IMR-90 (cell line): ENCODE results near the gene RTBDN. TPM values are rescaled to one million over a fixed set of nuclear protein-coding genes. Genes with fewer than 3 reads are reported as not detected.

ENCODE experiments used
- ATAC-seq: fragments of 200-7000 bp; cut with Tn5 transposase; 2 replicates; pipeline ENCODE4 v1.9.1; 2020; ENCODE audit warnings: low read depth, mild to moderate bottlenecking, moderate library complexity
- BruUV-seq: library from RNA; stranded (reverse); fragments of 400-500 nt; replicated peaks from 2 replicates; lab custom pipeline; 2021; lab: Mats Ljungman, UMichigan
- CTCF ChIA-PET: fragments of 300-600 bp; formaldehyde crosslinking; extraction: SDS; loops from one replicate; lab custom pipeline; 2021; ENCODE audit warnings: antibody characterized with exemption; lab: Yijun Ruan, JAX
- POLR2A ChIA-PET: fragments of 300-600 bp; sonication (Branson Sonifier 250); formaldehyde crosslinking; loops from one replicate; lab custom pipeline; 2022; ENCODE audit warnings: antibody characterized with exemption; ENCODE audit not compliant: unreplicated experiment; lab: Charles Lee
- DNase-seq: peaks from one replicate; pipeline ENCODE4 v3.0.0; 2013
- H2AFZ ChIP-seq: replicated peaks from 2 replicates; pipeline ENCODE3; 2013; ENCODE audit warnings: low read length, mild to moderate bottlenecking; ENCODE audit not compliant: poor library complexity
- H2AK5ac ChIP-seq: 2 replicates; pipeline ENCODE4 v1.6.1; 2013; ENCODE audit warnings: low read depth, low read length, inconsistent platforms
- H2AK9ac ChIP-seq: replicated peaks from 2 replicates; pipeline ENCODE3; 2013; ENCODE audit warnings: mild to moderate bottlenecking, low read depth, low read length, moderate library complexity; ENCODE audit not compliant: poor library complexity
- H2BK120ac ChIP-seq: 2 replicates; pipeline ENCODE4 v1.6.1; 2013; ENCODE audit warnings: low read depth, low read length, inconsistent platforms
- H2BK15ac ChIP-seq: 3 replicates; pipeline ENCODE4 v1.6.1; 2013; ENCODE audit warnings: low read depth, low read length, inconsistent platforms
- H2BK20ac ChIP-seq: 2 replicates; pipeline ENCODE4 v1.6.1; 2013; ENCODE audit warnings: low read depth, mild to moderate bottlenecking, inconsistent platforms, low read length, moderate library complexity
- H2BK5ac ChIP-seq: 2 replicates; pipeline ENCODE4 v1.6.1; 2013; ENCODE audit warnings: mild to moderate bottlenecking, low read depth, low read length, inconsistent platforms; ENCODE audit not compliant: poor library complexity, severe bottlenecking
- H3K14ac ChIP-seq: replicated peaks from 2 replicates; pipeline ENCODE4 v1.6.1; 2013; ENCODE audit warnings: low read depth, low read length, inconsistent platforms
- H3K18ac ChIP-seq: 2 replicates; pipeline ENCODE4 v1.6.1; 2013; ENCODE audit warnings: low read depth, low read length, control low read depth
- H3K23ac ChIP-seq: 2 replicates; pipeline ENCODE4 v1.6.1; 2013; ENCODE audit warnings: low read depth, low read length, inconsistent platforms
- H3K27ac ChIP-seq: 2 replicates; pipeline ENCODE4 v1.5.1; 2013; ENCODE audit warnings: mild to moderate bottlenecking, control low read depth, low read length; ENCODE audit not compliant: insufficient read depth
- H3K27me3 ChIP-seq: 2 replicates; pipeline ENCODE4 v1.6.1; 2013; ENCODE audit warnings: low read length; ENCODE audit not compliant: control insufficient read depth, insufficient read depth
- H3K36me3 ChIP-seq: 2 replicates; pipeline ENCODE4 v1.6.1; 2013; ENCODE audit warnings: low read length, mixed read lengths; ENCODE audit not compliant: control insufficient read depth, insufficient read depth
- H3K4ac ChIP-seq: 2 replicates; pipeline ENCODE4 v1.6.1; 2013; ENCODE audit warnings: low read depth, low read length, inconsistent platforms
- H3K4me1 ChIP-seq: 2 replicates; pipeline ENCODE4 v1.6.1; 2013; ENCODE audit warnings: low read length, mixed read lengths; ENCODE audit not compliant: control insufficient read depth, insufficient read depth
- H3K4me2 ChIP-seq: 2 replicates; pipeline ENCODE4 v1.6.1; 2013; ENCODE audit warnings: low read depth, mild to moderate bottlenecking, control low read depth, low read length, moderate library complexity
- H3K4me3 ChIP-seq: 2 replicates; pipeline ENCODE4 v1.5.1; 2013; ENCODE audit warnings: low read depth, mild to moderate bottlenecking, control low read depth, low read length, moderate library complexity; ENCODE audit not compliant: insufficient read depth
- H3K56ac ChIP-seq: 2 replicates; pipeline ENCODE4 v1.6.1; 2013; ENCODE audit warnings: low read length, inconsistent platforms; ENCODE audit not compliant: insufficient read depth; ENCODE audit errors: extremely low read depth
- H3K79me1 ChIP-seq, 2 experiments: 2 replicates each; pipeline ENCODE4 v1.6.1; 2013; ENCODE audit warnings: low read length in 2 of 2, inconsistent platforms in 1 of 2, low read depth in 1 of 2
- H3K9ac ChIP-seq: 2 replicates; pipeline ENCODE4 v1.6.1; 2013; ENCODE audit warnings: low read depth, low read length, control low read depth
- H3K9me1 ChIP-seq: 2 replicates; pipeline ENCODE4 v1.6.1; 2013; ENCODE audit warnings: low read length, inconsistent platforms; ENCODE audit not compliant: insufficient read depth
- H3K9me3 ChIP-seq: 2 replicates; pipeline ENCODE4 v1.6.1; 2013; ENCODE audit warnings: low read length; ENCODE audit not compliant: control insufficient read depth, insufficient read depth
- H4K20me1 ChIP-seq: 2 replicates; pipeline ENCODE4 v1.6.1; 2013; ENCODE audit warnings: low read length, inconsistent platforms; ENCODE audit not compliant: insufficient read depth
- H4K5ac ChIP-seq: 2 replicates; pipeline ENCODE4 v1.6.1; 2013; ENCODE audit warnings: mild to moderate bottlenecking, low read depth, low read length, control low read depth
- H4K8ac ChIP-seq, 2 experiments: 2 replicates each; pipeline ENCODE4 v1.6.1; 2013; ENCODE audit warnings: low read depth in 2 of 2, low read length in 2 of 2, control low read depth in 1 of 2, inconsistent platforms in 1 of 2
- H4K91ac ChIP-seq: 2 replicates; pipeline ENCODE4 v1.6.1; 2013; ENCODE audit warnings: low read depth, low read length, inconsistent platforms; ENCODE audit not compliant: insufficient read depth
- POLR2A ChIP-seq: IDR thresholded peaks from 2 replicates; pipeline ENCODE4 v1.6.1; 2012; ENCODE audit warnings: mild to moderate bottlenecking, low read depth, low read length
- WGBS, 2 experiments: methylation state at CpG; one replicate each; pipeline versions ENCODE4 v1.1.5 to v1.1.7; 2013; ENCODE audit warnings: missing lambda C conversion rate in 2 of 2; ENCODE audit not compliant: insufficient read length in 1 of 2; ENCODE audit errors: extremely low coverage in 2 of 2; 5-methylcytosine and 5-hydroxymethylcytosine counted together
- dilution Hi-C: fragments of 300-500 bp; cut with HindIII; formaldehyde crosslinking; loops from one replicate; pipeline ENCODE4 v1.14.3; 2018; ENCODE audit warnings: low sequenced_read_pairs; ENCODE audit not compliant: unreplicated experiment
- in situ Hi-C: fragments of 300-500 bp; cut with MboI; formaldehyde crosslinking; loops from 3 replicates; pipeline ENCODE4 v1.14.3; 2019; ENCODE audit warnings: low sequenced_read_pairs, inconsistent platforms, mixed read lengths
- intact Hi-C: fragments of 100-400 bp; cut with micrococcal nuclease; formaldehyde crosslinking; loops from 2 replicates; pipeline ENCODE4 v1.10.0; 2022
- polyA plus RNA-seq, 3 experiments: library from polyadenylated mRNA; depleted of rRNA; stranded (reverse); fragments of >200 nt; gene quantifications; 2 replicates each; pipeline ENCODE4 v1.2.3, GENCODE V29; 2012; ENCODE audit warnings: low replicate concordance in 1 of 3
- total RNA-seq: library from RNA; depleted of rRNA; stranded (reverse); fragments of >200 nt; gene quantifications from 2 replicates; pipeline ENCODE4 v1.2.3, GENCODE V29; 2012
- TF ChIP-seq, protein P1 (sequence below): conservative IDR thresholded peaks from 2 replicates; pipeline ENCODE4 v1.5.1; 2012; ENCODE audit warnings: mild to moderate bottlenecking, low read depth, low read length, improper control_type of control experiment

The RTBDN gene
- total and polyA plus RNA-seq, 2 of the 4 experiments (the other 2 are of a cell fraction) = 0.07 TPM; not detected in 1

DNA sequence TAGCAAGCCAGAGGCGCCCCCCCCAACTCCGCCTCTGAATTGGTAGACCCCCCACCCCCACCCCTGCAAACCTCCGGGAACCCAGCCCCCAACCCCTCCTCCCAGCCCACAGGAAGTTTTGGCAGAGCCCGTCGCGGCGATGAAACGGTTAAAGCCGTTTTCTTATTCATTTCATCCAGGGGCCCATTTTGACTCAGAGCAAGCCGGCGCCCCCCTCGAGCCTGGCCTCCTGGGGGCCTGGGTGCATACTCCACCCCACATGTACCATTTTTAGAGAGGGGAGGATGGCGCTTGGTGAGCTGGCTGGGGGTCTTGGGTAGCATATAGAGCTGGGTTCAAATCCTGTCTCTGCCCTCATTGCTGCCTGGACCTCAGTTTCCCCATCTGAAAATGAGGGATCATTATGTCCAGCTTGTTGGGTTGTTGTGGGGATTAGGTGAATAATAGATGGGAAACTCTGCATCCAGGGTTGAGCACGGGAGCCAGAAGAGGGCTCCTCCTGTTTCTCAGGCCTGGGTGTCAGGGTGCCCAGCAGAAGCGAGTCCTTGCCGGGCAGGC lies 51.0 kb downstream of the RTBDN start:
- intact Hi-C loops (no loop called here), dilution Hi-C loops (no loop called here), in situ Hi-C loops (loop anchor here (25.0 kb wide), 1 partner anchor 1054 kb away; no protein-coding TSS in a partner anchor)
- TF ChIP-seq, protein P1, sequence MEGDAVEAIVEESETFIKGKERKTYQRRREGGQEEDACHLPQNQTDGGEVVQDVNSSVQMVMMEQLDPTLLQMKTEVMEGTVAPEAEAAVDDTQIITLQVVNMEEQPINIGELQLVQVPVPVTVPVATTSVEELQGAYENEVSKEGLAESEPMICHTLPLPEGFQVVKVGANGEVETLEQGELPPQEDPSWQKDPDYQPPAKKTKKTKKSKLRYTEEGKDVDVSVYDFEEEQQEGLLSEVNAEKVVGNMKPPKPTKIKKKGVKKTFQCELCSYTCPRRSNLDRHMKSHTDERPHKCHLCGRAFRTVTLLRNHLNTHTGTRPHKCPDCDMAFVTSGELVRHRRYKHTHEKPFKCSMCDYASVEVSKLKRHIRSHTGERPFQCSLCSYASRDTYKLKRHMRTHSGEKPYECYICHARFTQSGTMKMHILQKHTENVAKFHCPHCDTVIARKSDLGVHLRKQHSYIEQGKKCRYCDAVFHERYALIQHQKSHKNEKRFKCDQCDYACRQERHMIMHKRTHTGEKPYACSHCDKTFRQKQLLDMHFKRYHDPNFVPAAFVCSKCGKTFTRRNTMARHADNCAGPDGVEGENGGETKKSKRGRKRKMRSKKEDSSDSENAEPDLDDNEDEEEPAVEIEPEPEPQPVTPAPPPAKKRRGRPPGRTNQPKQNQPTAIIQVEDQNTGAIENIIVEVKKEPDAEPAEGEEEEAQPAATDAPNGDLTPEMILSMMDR = no peak
- 0 out of 2 replicates have a peak, but pooled peaks have one; percentile 16 for TF ChIP-seq POLR2A
- POLR2A ChIA-PET = interaction anchor here (1.6 kb wide), 1 partner anchor 9 kb away, joined by 11 read pairs; the partner anchor contains the start of gene JUNB
- no peaks in the 10 kb centered on the region for H3K9me3 ChIP-seq
- DNase-seq (no peak), ATAC-seq (no peak)
- H3K79me1 ChIP-seq = peaks cover 0 to 36% of the 10 kb centered on the region in 2 experiments; a peak in 3 of 4 replicates
- H3K27me3 ChIP-seq = no peaks in the 10 kb centered on the region
- peaks cover 3% of the 10 kb centered on the region; the same call in 1 of the 2 replicates for H4K20me1 ChIP-seq
- peak overlapping the region; percentile 92 to 98 for H4K8ac ChIP-seq
- H3K36me3 ChIP-seq = no peaks in the 10 kb centered on the region
- H3K23ac ChIP-seq = peak overlapping the region; percentile 98
- peak overlapping the region; percentile 72; the same call in 1 of the 2 replicates for H4K5ac ChIP-seq
- peak overlapping the region; percentile 85 for H3K27ac ChIP-seq
- CTCF ChIA-PET = interaction anchor here (1.2 to 1.4 kb wide), 2 partner anchors 13 to 65 kb away, joined by 3 to 5 read pairs; no protein-coding TSS in a partner anchor
- peaks cover 52% of the 10 kb centered on the region for H3K4me1 ChIP-seq
- H3K4me3 ChIP-seq = no peak overlapping the region
- H2BK120ac ChIP-seq = peak overlapping the region; percentile 90
- H2BK15ac ChIP-seq = peak overlapping the region; percentile 93; the same call in 2 of the 3 replicates
- no TSS peak for BruUV-seq
- H3K4ac ChIP-seq = peak overlapping the region; percentile 96
- no peak overlapping the region for H3K56ac ChIP-seq
- H2BK5ac ChIP-seq = peak overlapping the region; percentile 95
- H3K9ac ChIP-seq = peak overlapping the region; percentile 62
- H2BK20ac ChIP-seq = peak overlapping the region; percentile 89
- peak overlapping the region; percentile 97 for H2AK5ac ChIP-seq
- peak overlapping the region; percentile 6; the same call in 1 of the 2 replicates for H3K18ac ChIP-seq
- H3K4me2 ChIP-seq = peak overlapping the region; percentile 96; the same call in 1 of the 2 replicates
- peak overlapping the region; percentile 95 for H4K91ac ChIP-seq
- peaks cover 35% of the 10 kb centered on the region for H3K9me1 ChIP-seq
- peak overlapping the region; percentile 75 for H3K14ac ChIP-seq
- WGBS, 2 experiments = no CpG with 5 or more reads among the region's 16 CpGs
- peak overlapping the region; percentile 97 for H2AFZ ChIP-seq
- H2AK9ac ChIP-seq = peak overlapping the region; percentile 85
